Head of caudate nucleus (tissue), 42 donors: Measurements from ENCODE around the gene SLC19A1.
A peak's percentile ranks its signal among the peaks of the same experiment; 100 is the strongest.

Experiments
- DNase-seq, 42 donors: peaks; one replicate each; pipeline versions ENCODE4 v3.0.0 to v3.0.0-alpha.2; 2020 to 2021; ENCODE audit warnings: mixed read lengths in 7 of 42
- intact Hi-C: fragments of 100-400 bp; cut with DNase I; formaldehyde crosslinking; loops from one replicate; pipeline ENCODE4 v1.15.0; 2022

The SLC19A1 gene

GRCh38 chr21:45478816-45479669 lies 63.2 kb downstream of the SLC19A1 start:
- DNase-seq, result no peak
- intact Hi-C loops, result no loop called here

- intact Hi-C loops, result no loop called here
- DNase-seq, result peak; percentile 53 to 89 (median 77)
These were observed 64.0 kb downstream of the SLC19A1 start for GRCh38 chr21:45478115-45478801.

GRCh38 chr21:45477176-45478114 lies 64.8 kb downstream of the SLC19A1 start:
- intact Hi-C loops, result no loop called here
- no peak for DNase-seq

- DNase-seq, result no peak
- intact Hi-C loops, result no loop called here
These were observed 65.7 kb downstream of the SLC19A1 start for GRCh38 chr21:45476582-45476981.

GRCh38 chr21:45475797-45476570 lies 66.3 kb downstream of the SLC19A1 start:
- DNase-seq, result no peak
- intact Hi-C loops, result no loop called here

- DNase-seq, result no peak
- intact Hi-C loops, result no loop called here
These were observed 67.1 kb downstream of the SLC19A1 start for GRCh38 chr21:45475004-45475685.

GRCh38 chr21:45474323-45474950 lies 67.8 kb downstream of the SLC19A1 start:
- intact Hi-C loops, result no loop called here
- no peak for DNase-seq

GRCh38 chr21:45473496-45474322 lies 68.5 kb downstream of the SLC19A1 start:
- DNase-seq, result no peak
- intact Hi-C loops, result no loop called here

GRCh38 chr21:45472445-45473365 lies 69.5 kb downstream of the SLC19A1 start:
- DNase-seq, result peak in 4 of 42 donors; percentile 35 to 44 (median 41)
- intact Hi-C loops, result no loop called here

- intact Hi-C loops, result no loop called here
- DNase-seq, result no peak
These were observed 70.6 kb downstream of the SLC19A1 start for GRCh38 chr21:45471525-45472221.

GRCh38 chr21:45470773-45471524 lies 71.3 kb downstream of the SLC19A1 start:
- intact Hi-C loops, result no loop called here
- DNase-seq, result peak in 6 of 42 donors; percentile 28 to 60 (median 32)

GRCh38 chr21:45470087-45470515 lies 72.1 kb downstream of the SLC19A1 start:
- DNase-seq, result peak in 1 of 42 donors; percentile 1
- intact Hi-C loops, result no loop called here

- intact Hi-C loops, result no loop called here
- peak in 38 of 42 donors; percentile 20 to 84 (median 62) for DNase-seq
These were observed 72.8 kb downstream of the SLC19A1 start for GRCh38 chr21:45469273-45470086.

- no peak for DNase-seq
- intact Hi-C loops, result no loop called here
These were observed 73.3 kb downstream of the SLC19A1 start for GRCh38 chr21:45468971-45469272.
